Spleen (tissue), 11 donors: ENCODE results near the gene MPDU1. TPM values are rescaled to one million over a fixed set of nuclear protein-coding genes. Genes with fewer than 3 reads are reported as not detected.
A peak's percentile ranks its signal among the peaks of the same experiment; 100 is the strongest.

Source experiments
- DNase-seq: peaks from one replicate; pipeline ENCODE4 v3.0.0-alpha.2; 2020
- H3K27ac ChIP-seq, 8 donors: fragments of 200-600 bp; sonication (generic) in 7 of 8; 1 replicate in 4 of 8; 2 replicates in 4 of 8; pipeline versions ENCODE4 v1.5.0 to v1.8.0; 2016 to 2021; ENCODE audit warnings: inconsistent platforms in 4 of 8, mild to moderate bottlenecking in 4 of 8, moderate library complexity in 1 of 8
- H3K27me3 ChIP-seq, 7 donors: fragments of 200-600 bp; sonication (generic) in 6 of 7; replicated peaks in 1 of 7; 1 replicate in 4 of 7; 2 replicates in 3 of 7; pipeline versions ENCODE4 v1.5.0 to v1.8.0; 2016 to 2021; ENCODE audit warnings: inconsistent platforms in 3 of 7, mild to moderate bottlenecking in 1 of 7
- H3K36me3 ChIP-seq, 6 donors: fragments of 200-600 bp; sonication (generic) in 5 of 6; 1 replicate in 4 of 6; 2 replicates in 2 of 6; pipeline versions ENCODE4 v1.5.0 to v1.8.0; 2016 to 2021; ENCODE audit warnings: inconsistent platforms in 2 of 6
- H3K4me1 ChIP-seq, 6 donors: fragments of 200-600 bp; sonication (generic) in 5 of 6; 1 replicate in 3 of 6; 2 replicates in 3 of 6; pipeline versions ENCODE4 v1.5.0 to v1.8.0; 2016 to 2021; ENCODE audit warnings: inconsistent platforms in 3 of 6
- H3K4me3 ChIP-seq, 8 donors: fragments of 200-600 bp; sonication (generic) in 7 of 8; 1 replicate in 4 of 8; 2 replicates in 4 of 8; pipeline versions ENCODE4 v1.5.0 to v1.8.0; 2016 to 2021; ENCODE audit warnings: inconsistent platforms in 4 of 8, mild to moderate bottlenecking in 4 of 8, moderate library complexity in 2 of 8
- H3K9me3 ChIP-seq, 8 donors: fragments of 200-600 bp; sonication (generic) in 7 of 8; 1 replicate in 4 of 8; 2 replicates in 4 of 8; pipeline versions ENCODE4 v1.5.0 to v1.8.0; 2016 to 2021; ENCODE audit warnings: inconsistent platforms in 4 of 8
- POLR2A ChIP-seq, 3 donors: fragments of 450-650 bp; IDR thresholded peaks; one replicate each; pipeline ENCODE4 v1.5.1; 2017; ENCODE audit warnings: antibody characterized with exemption in 3 of 3, mild to moderate bottlenecking in 1 of 3
- POLR2AphosphoS5 ChIP-seq, 3 donors: sonication (generic); formaldehyde crosslinking; IDR thresholded peaks; one replicate each; pipeline ENCODE4 v1.5.1; 2017; ENCODE audit warnings: antibody characterized with exemption in 3 of 3
- WGBS, 5 donors: extraction: QIAGEN DNeasy Blood & Tissue Kit in 3 of 5; methylation state at CpG; one replicate each; pipeline versions ENCODE4 v1.1.5 to v1.1.7; 2013 to 2018; 5-methylcytosine and 5-hydroxymethylcytosine counted together
- intact Hi-C: fragments of 100-400 bp; cut with DNase I; formaldehyde crosslinking; loops from one replicate; pipeline ENCODE4 v1.15.0; 2023; ENCODE audit warnings: low total_unique reads
- polyA plus RNA-seq, 3 donors: library from polyadenylated mRNA; stranded (reverse); fragments of 200-250 nt; gene quantifications; one replicate each; pipeline ENCODE4 v1.2.1, GENCODE V29; 2013
- total RNA-seq, 7 donors: library from RNA; depleted of rRNA in 3 of 7; stranded (reverse); fragments of >200 nt in 3 of 7; fragmentation: NEBNext Ultra II Directional in 4 of 7; extraction: Animal tissue kit (Norgen Biotek cat#: 25700) in 4 of 7; gene quantifications; one replicate each; pipeline versions ENCODE4 v1.1.0 to v1.2.1, GENCODE V29; 2016 to 2021
- TF ChIP-seq, protein P1 (sequence below), 11 experiments: fragments of 200-600 bp in 7 of 11; fragments of 450-650 bp in 4 of 11; sonication (generic) in 4 of 11; IDR thresholded peaks in 8 of 11; conservative IDR thresholded peaks in 3 of 11; 1 replicate in 7 of 11; 2 replicates in 4 of 11; pipeline versions ENCODE4 v1.4.0 to v1.8.0; 2016 to 2021; ENCODE audit warnings: antibody characterized with exemption in 11 of 11, inconsistent platforms in 4 of 11, mild to moderate bottlenecking in 1 of 11
- donor health status: healthy with polysubstance abuse.
- donor health status: DM: no; HTN: no; CAD: no; lungs with moderate emphysema.
- donor health status: DM: no; HTN: no; CAD: no.
- donor health status: Bipolar disorder and iron deficiency.
- donor health status: healthy.
- donor health status: DM: no; HTN: no; CAD: no.
- donor health status: DM: yes; HTN: yes; CAD: no.

MPDU1 gene
- total and polyA plus RNA-seq, 10 donors, result 35.5 to 163 (median 55.4) TPM

DNA sequence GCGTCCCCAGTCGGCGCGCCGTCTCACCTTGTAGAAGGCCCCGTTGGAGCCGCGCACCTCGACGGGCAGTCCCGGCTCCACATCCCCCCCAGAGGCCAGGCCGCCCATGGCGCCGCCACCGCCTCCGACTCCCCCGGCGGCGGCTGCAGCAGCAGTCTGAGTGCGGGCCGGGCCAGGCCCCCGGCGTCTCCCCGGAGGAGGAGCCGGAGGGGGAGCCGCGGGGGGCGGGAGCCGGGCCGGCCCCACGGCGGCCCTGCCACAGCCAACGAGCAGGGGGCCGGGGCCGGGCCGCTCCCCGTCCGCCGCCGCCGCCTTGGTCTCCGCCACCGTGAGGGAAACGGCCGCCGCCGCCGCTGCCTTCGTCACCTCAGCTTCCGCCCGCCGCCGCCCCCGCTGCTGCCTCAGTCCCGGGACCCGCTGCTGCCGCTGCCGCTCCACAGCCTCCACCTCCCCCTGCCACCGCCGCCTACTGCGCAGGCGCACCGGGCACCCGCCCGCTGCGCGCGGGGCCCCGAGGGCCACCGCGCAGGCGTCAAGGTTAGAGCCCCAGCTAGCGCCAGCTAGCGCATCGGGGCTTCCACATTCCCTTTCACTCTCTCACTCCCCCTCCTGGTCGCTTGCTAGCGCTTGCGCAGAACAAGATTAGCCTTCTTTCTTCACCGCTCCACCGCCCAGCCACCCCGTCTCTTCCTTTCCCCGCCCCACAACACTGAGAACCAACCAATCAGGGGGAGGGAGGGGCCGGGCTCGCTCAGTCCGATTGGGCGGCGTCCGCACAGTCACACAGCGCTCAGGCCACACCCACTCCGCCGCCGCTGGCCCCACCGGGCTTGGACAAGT is 31.0 kb downstream of the MPDU1 start, which contains the start of gene FXR2:
TSS of gene FXR2 (minus strand) at position 473 of the 840 bp plus-strand sequence. CDS start at position 108, 365 bp downstream.
- Histone ChIP-seq H3K9me3 (no peaks in the 10 kb centered on the region), H3K27me3 (no peaks in the 10 kb centered on the region), H3K36me3 (peaks cover 0 to 19% (median 3%) of the 10 kb centered on the region in 6 donors), H3K27ac (peak within 1 kb of the TSS; percentile 87 to 99 (median 92)), H3K4me3 (peak within 1 kb of the TSS; percentile 70 to 95 (median 75)), H3K4me1 (peaks cover 21 to 53% (median 37%) of the 10 kb centered on the region in 6 donors)
- peak; percentile 90 to 93 (median 91) for TF ChIP-seq POLR2AphosphoS5 (IDR thresholded peaks at IDR 0.05)
- TF ChIP-seq POLR2A (IDR thresholded peaks at IDR 0.05), result peak in 2 of 3 donors; percentile 24 to 82
- TF ChIP-seq, protein P1, sequence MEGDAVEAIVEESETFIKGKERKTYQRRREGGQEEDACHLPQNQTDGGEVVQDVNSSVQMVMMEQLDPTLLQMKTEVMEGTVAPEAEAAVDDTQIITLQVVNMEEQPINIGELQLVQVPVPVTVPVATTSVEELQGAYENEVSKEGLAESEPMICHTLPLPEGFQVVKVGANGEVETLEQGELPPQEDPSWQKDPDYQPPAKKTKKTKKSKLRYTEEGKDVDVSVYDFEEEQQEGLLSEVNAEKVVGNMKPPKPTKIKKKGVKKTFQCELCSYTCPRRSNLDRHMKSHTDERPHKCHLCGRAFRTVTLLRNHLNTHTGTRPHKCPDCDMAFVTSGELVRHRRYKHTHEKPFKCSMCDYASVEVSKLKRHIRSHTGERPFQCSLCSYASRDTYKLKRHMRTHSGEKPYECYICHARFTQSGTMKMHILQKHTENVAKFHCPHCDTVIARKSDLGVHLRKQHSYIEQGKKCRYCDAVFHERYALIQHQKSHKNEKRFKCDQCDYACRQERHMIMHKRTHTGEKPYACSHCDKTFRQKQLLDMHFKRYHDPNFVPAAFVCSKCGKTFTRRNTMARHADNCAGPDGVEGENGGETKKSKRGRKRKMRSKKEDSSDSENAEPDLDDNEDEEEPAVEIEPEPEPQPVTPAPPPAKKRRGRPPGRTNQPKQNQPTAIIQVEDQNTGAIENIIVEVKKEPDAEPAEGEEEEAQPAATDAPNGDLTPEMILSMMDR (IDR thresholded peaks at IDR 0.05 in 8 of 11, conservative IDR thresholded peaks at IDR 0.05 in 3 of 11), result peak; percentile 49 to 90 (median 79)
- intact Hi-C loops, result no loop called here
- WGBS, 5 donors, result 0 to 1% (median 1%) methylated on average over 48 to 93 of the region's 93 CpGs
- DNase-seq, result peak; percentile 99

DNA sequence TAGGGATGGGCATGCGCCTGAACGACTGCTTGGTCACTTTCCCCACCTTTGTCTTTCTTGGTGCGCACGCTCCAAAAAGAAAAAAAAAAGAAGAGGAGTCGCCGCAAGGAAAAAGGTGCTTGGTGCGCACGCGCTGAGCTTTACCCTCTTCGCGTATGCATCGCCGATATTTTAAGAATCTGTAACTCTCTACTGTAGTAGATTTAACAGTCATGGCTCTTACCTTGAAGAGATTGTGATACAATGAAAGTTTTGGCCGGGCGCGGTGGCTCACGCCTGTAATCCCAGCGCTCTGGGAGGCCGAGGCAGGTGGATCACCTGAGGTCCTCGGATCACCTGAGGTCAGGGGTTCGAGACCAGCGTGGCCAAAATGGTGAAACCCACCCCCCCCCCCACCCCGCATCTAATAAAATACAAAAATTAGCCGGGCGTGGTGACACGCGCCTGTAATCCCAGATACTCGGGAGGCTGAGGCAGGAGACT is 31.7 kb downstream of the MPDU1 start:
- DNase-seq, result no peak
- Histone ChIP-seq H3K36me3 (peaks cover 0 to 16% (median 3%) of the 10 kb centered on the region in 6 donors), H3K4me3 (peak overlapping the region; percentile 44 to 95 (median 74)), H3K27me3 (no peaks in the 10 kb centered on the region), H3K4me1 (peaks cover 21 to 48% (median 36%) of the 10 kb centered on the region in 6 donors), H3K27ac (peak overlapping the region; percentile 87 to 99 (median 92)), H3K9me3 (no peaks in the 10 kb centered on the region)
- intact Hi-C loops, result no loop called here
- WGBS, 5 donors, result 5 to 10% (median 8%) methylated on average over 28 of the region's 28 CpGs
- TF ChIP-seq, protein P1 (IDR thresholded peaks at IDR 0.05 in 8 of 11, conservative IDR thresholded peaks at IDR 0.05 in 3 of 11), result peak in 1 of 11 experiments; percentile 61
- TF ChIP-seq POLR2AphosphoS5 (IDR thresholded peaks at IDR 0.05), result no peak

DNA sequence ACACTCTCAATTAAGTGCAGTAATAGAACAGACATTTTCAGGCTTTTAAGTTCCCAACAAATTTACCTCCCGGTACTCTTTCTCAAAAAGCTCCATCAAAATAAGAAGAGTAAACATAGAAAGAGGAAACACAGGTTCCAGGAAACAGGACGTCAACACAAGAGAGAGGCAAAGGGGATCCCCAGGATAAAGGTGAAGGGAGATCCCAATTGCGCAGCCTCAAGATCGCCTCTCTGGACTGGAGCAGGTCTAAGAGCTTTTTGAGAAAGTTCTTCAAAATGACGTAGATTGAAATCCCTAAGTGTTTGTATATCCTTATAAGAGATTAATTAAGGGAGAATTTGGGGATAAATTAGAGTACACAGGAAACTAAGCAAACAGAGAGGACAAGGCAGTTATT is 35.0 kb downstream of the MPDU1 start:
- no peak for DNase-seq
- 63 to 80% (median 73%) methylated on average over 5 of the region's 5 CpGs for WGBS, 5 donors
- Histone ChIP-seq H3K9me3 (no peaks in the 10 kb centered on the region), H3K27ac (no peak overlapping the region), H3K4me1 (peaks cover 4 to 15% (median 6%) of the 10 kb centered on the region in 6 donors), H3K27me3 (no peaks in the 10 kb centered on the region), H3K4me3 (no peak overlapping the region), H3K36me3 (no peaks in the 10 kb centered on the region)
- intact Hi-C loops, result no loop called here
- no peak for TF ChIP-seq POLR2A (IDR thresholded peaks at IDR 0.05)
- TF ChIP-seq POLR2AphosphoS5 (IDR thresholded peaks at IDR 0.05), result no peak
- TF ChIP-seq, protein P1 (IDR thresholded peaks at IDR 0.05 in 8 of 11, conservative IDR thresholded peaks at IDR 0.05 in 3 of 11), result no peak

DNA sequence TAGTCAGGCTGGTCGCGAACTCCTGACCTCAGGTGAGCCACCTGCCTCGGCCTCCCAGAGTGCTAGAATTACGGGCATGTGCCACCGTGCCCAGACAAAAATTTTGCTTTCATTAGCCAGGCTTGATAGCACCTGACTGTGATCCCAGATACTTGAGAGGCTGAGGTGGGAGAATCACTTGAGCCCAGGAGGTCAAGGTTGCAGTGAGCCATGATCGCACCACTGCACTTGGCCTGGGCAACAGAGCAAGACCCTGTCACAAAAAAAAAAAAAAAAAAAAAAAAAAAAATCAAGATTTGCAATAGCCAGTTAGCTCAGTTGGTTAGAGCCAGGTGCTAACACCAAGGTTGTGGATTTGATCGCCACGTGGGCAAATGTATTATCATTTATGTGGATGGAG is 37.2 kb downstream of the MPDU1 start:
- no peak for DNase-seq
- intact Hi-C loops, result loop anchor here (10.0 kb wide), 1 partner anchor 64 kb away; the partner anchor contains the start of genes TP53 and WRAP53
- 91 to 96% (median 95%) methylated on average over 8 of the region's 8 CpGs for WGBS, 5 donors
- Histone ChIP-seq H3K27me3 (no peaks in the 10 kb centered on the region), H3K27ac (no peak overlapping the region), H3K4me3 (no peak overlapping the region), H3K9me3 (no peaks in the 10 kb centered on the region), H3K4me1 (peaks cover 0 to 6% (median 0%) of the 10 kb centered on the region in 6 donors), H3K36me3 (peaks cover 0 to 9% (median 0%) of the 10 kb centered on the region in 6 donors)
- TF ChIP-seq POLR2AphosphoS5 (IDR thresholded peaks at IDR 0.05) (no peak), POLR2A (IDR thresholded peaks at IDR 0.05) (no peak)
- TF ChIP-seq, protein P1 (IDR thresholded peaks at IDR 0.05 in 8 of 11, conservative IDR thresholded peaks at IDR 0.05 in 3 of 11), result no peak
